ENCODE data around the gene CAD. TPM values are rescaled to one million over a fixed set of nuclear protein-coding genes. Genes with fewer than 3 reads are reported as not detected.

Gene CAD
- total RNA-seq, 2 experiments from 2014 or later: 132 to 173 TPM

DNA sequence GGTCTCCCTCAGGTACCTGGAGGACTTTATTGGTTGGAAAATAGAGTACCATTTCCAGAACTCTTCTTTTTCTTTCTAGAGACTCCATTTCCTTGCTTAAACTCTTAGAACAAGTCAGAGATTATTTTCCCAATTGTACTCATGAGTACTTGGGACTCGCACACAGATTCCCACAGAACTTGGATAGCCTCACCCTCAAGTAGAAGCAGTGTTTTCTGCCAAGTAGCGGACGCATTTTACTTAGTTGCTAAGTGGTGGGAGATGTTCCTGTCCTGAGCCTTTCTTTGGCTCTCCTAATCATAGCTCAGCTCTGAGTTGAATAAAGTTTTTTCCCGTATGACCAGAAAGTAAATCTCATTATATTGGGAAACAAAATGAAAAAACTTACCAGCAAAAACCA is 28.5 kb downstream of the CAD start:
- Histone ChIP-seq H3K27ac (ENCODE audit: low read depth, low read length, poor library complexity, severe bottlenecking) (no peak overlapping the region), H3K4me3 (ENCODE audit: low read depth, low read length, poor library complexity, severe bottlenecking) (no peak overlapping the region), H3K4me2 (ENCODE audit: low read length) (no peak overlapping the region), H3K9me2 (ENCODE audit: insufficient read depth, low read length) (no peaks in the 10 kb centered on the region), H3K4me1 (ENCODE audit: insufficient read depth, low read length, poor library complexity, severe bottlenecking) (peaks cover 18% of the 10 kb centered on the region), H2AFZ (ENCODE audit: low read length) (no peak overlapping the region), H4K20me1 (ENCODE audit: insufficient read depth, low read length) (no peaks in the 10 kb centered on the region), H3K79me2 (ENCODE audit: insufficient read depth, low read depth, low read length) (no peaks in the 10 kb centered on the region), H3K36me3 (ENCODE audit: insufficient read depth, low read length) (peaks cover 54% of the 10 kb centered on the region), H3K9me3 (ENCODE audit: low read length) (no peaks in the 10 kb centered on the region)
- intact Hi-C loops (cut with micrococcal nuclease; ENCODE audit: unreplicated experiment): no loop called here
- DNase-seq (ENCODE audit: low spot score): no peak
- no TSS peak for BruUV-seq (replicated peaks)
- ChIA-PET CTCF (ENCODE audit: unreplicated experiment) (no interaction called here), POLR2A (no interaction called here)
- TF ChIP-seq, protein P1, sequence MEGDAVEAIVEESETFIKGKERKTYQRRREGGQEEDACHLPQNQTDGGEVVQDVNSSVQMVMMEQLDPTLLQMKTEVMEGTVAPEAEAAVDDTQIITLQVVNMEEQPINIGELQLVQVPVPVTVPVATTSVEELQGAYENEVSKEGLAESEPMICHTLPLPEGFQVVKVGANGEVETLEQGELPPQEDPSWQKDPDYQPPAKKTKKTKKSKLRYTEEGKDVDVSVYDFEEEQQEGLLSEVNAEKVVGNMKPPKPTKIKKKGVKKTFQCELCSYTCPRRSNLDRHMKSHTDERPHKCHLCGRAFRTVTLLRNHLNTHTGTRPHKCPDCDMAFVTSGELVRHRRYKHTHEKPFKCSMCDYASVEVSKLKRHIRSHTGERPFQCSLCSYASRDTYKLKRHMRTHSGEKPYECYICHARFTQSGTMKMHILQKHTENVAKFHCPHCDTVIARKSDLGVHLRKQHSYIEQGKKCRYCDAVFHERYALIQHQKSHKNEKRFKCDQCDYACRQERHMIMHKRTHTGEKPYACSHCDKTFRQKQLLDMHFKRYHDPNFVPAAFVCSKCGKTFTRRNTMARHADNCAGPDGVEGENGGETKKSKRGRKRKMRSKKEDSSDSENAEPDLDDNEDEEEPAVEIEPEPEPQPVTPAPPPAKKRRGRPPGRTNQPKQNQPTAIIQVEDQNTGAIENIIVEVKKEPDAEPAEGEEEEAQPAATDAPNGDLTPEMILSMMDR (conservative IDR thresholded peaks at IDR 0.05; ENCODE audit: low read length): no peak
- no peak for TF ChIP-seq EZH2phosphoT487 (IDR thresholded peaks at IDR 0.05; ENCODE audit: borderline replicate concordance, low read depth, low read length)

DNA sequence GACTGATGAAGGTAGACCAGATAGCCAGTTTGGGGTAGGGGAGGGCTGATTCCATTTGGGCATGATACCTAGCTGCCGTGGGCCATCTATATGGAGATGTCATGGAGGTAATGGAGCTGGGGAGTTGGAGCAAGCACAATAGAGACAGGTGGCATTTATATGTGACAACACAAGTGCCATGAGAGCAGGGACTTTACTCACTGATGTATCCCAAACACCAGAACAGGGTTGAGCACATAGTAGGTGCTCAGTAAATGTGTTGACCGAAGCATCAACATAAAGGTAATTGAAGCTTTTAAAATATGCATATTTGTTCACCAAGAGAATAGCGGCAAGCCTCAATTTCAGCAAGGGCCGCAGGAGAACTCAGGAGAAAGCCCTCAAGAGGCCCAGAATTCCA is 30.7 kb downstream of the CAD start:
- no peaks in the 10 kb centered on the region for H3K9me3 ChIP-seq (ENCODE audit: low read length)
- BruUV-seq (replicated peaks): TSS peak; percentile 19
- no peaks in the 10 kb centered on the region for H3K9me2 ChIP-seq (ENCODE audit: insufficient read depth, low read length)
- CTCF ChIA-PET (ENCODE audit: unreplicated experiment): interaction anchor here (1.0 to 4.4 kb wide), 4 partner anchors 16 to 44 kb away, joined by 3 to 37 read pairs (median 4); no protein-coding TSS in a partner anchor
- no peak overlapping the region for H3K4me3 ChIP-seq (ENCODE audit: low read depth, low read length, poor library complexity, severe bottlenecking)
- TF ChIP-seq, protein P1 (conservative IDR thresholded peaks at IDR 0.05; ENCODE audit: low read length): no peak
- no peak for TF ChIP-seq EZH2phosphoT487 (IDR thresholded peaks at IDR 0.05; ENCODE audit: borderline replicate concordance, low read depth, low read length)
- POLR2A ChIA-PET: interaction anchor here (0.7 to 2.6 kb wide), 5 partner anchors 12 to 152 kb away, joined by 3 to 6 read pairs (median 5); no protein-coding TSS in a partner anchor
- H3K36me3 ChIP-seq (ENCODE audit: insufficient read depth, low read length): peaks cover 31% of the 10 kb centered on the region
- peaks cover 41% of the 10 kb centered on the region for H3K4me1 ChIP-seq (ENCODE audit: insufficient read depth, low read length, poor library complexity, severe bottlenecking)
- H3K79me2 ChIP-seq (ENCODE audit: insufficient read depth, low read depth, low read length): no peaks in the 10 kb centered on the region
- no peak overlapping the region for H3K27ac ChIP-seq (ENCODE audit: low read depth, low read length, poor library complexity, severe bottlenecking)
- intact Hi-C loops (cut with micrococcal nuclease; ENCODE audit: unreplicated experiment): no loop called here
- no peak for DNase-seq (ENCODE audit: low spot score)
- no peaks in the 10 kb centered on the region for H4K20me1 ChIP-seq (ENCODE audit: insufficient read depth, low read length)
- H2AFZ ChIP-seq (ENCODE audit: low read length): no peak overlapping the region
- H3K4me2 ChIP-seq (ENCODE audit: low read length): no peak overlapping the region

DNA sequence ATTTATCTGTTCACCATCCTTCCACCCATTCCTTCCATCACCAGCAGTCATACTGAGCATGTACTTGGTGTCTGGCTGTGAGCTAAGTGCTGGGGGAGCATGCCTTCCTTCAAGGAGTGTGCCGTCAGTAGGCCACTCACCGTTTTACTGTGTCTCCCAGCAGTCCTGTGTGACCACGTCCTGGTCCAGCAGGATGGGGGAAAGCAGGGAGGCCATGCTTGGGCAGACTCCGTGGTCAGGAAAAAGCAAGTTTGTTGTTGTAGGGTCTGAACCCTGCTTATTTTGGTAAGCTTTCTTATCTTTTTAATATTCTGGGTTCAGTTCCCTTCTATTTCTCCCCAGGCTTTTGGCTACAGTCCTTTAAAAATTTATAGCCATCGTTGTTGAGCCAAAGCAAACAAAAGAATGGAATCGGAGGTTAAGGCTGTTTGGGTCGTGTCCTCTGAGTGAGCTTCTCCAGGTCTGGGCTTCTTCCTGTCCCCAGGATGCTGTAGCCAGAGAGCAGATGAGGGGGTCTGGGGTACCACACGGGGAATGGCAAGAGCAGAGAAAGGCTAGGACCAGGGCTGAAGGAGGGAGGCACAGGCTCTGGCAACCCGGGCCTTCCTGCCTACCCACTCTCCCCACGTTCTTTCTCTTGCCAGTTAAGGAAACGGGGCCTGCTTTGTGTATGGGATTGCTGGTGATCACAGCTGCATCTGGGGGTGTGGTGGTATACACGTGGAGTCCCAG is 32.2 kb downstream of the CAD start:
- Histone ChIP-seq H3K4me1 (ENCODE audit: insufficient read depth, low read length, poor library complexity, severe bottlenecking) (peaks cover 43% of the 10 kb centered on the region), H4K20me1 (ENCODE audit: insufficient read depth, low read length) (no peaks in the 10 kb centered on the region), H3K36me3 (ENCODE audit: insufficient read depth, low read length) (peaks cover 23% of the 10 kb centered on the region), H3K79me2 (ENCODE audit: insufficient read depth, low read depth, low read length) (no peaks in the 10 kb centered on the region), H2AFZ (ENCODE audit: low read length) (peak overlapping the region; percentile 76; the same call in 1 of the 2 replicates), H3K27ac (ENCODE audit: low read depth, low read length, poor library complexity, severe bottlenecking) (peak overlapping the region; percentile 92), H3K4me3 (ENCODE audit: low read depth, low read length, poor library complexity, severe bottlenecking) (no peak overlapping the region), H3K4me2 (ENCODE audit: low read length) (peak overlapping the region; percentile 76), H3K9me2 (ENCODE audit: insufficient read depth, low read length) (no peaks in the 10 kb centered on the region), H3K9me3 (ENCODE audit: low read length) (no peaks in the 10 kb centered on the region)
- intact Hi-C loops (cut with micrococcal nuclease; ENCODE audit: unreplicated experiment): no loop called here
- CTCF ChIA-PET (ENCODE audit: unreplicated experiment): interaction anchor here (1.1 to 4.4 kb wide), 2 partner anchors 42 to 53 kb away, joined by 3 to 37 read pairs; no protein-coding TSS in a partner anchor
- POLR2A ChIA-PET: interaction anchor here (0.6 to 2.6 kb wide), 9 partner anchors 16 to 54 kb away, joined by 3 to 7 read pairs (median 5); no protein-coding TSS in a partner anchor
- DNase-seq (ENCODE audit: low spot score): peak; percentile 21
- TF ChIP-seq, protein P1 (conservative IDR thresholded peaks at IDR 0.05; ENCODE audit: low read length): no peak
- TF ChIP-seq EZH2phosphoT487 (IDR thresholded peaks at IDR 0.05; ENCODE audit: borderline replicate concordance, low read depth, low read length): no peak
- BruUV-seq (replicated peaks): no TSS peak

Measured in OCI-LY7 (cell line).